GM12801 (cell line): Measurements from ENCODE around the gene IL10RB.

Experiments used
- CTCF ChIP-seq: IDR thresholded peaks from one replicate; pipeline ENCODE4 v1.5.1; 2011; ENCODE audit warnings: control low read depth; ENCODE audit not compliant: insufficient read length; ENCODE audit errors: extremely low read depth

The IL10RB gene

GRCh38 chr21:33299181-33299752 is 33.1 kb downstream of the IL10RB start:
- TF ChIP-seq CTCF, result no peak

- TF ChIP-seq CTCF, result no peak
These were observed 34.8 kb downstream of the IL10RB start for GRCh38 chr21:33300701-33301631.

GRCh38 chr21:33301632-33302002 is 35.5 kb downstream of the IL10RB start:
- TF ChIP-seq CTCF, result no peak

- no peak for TF ChIP-seq CTCF
These were observed 35.9 kb downstream of the IL10RB start for GRCh38 chr21:33302055-33302454.

- TF ChIP-seq CTCF, result no peak
These were observed 36.6 kb downstream of the IL10RB start for GRCh38 chr21:33302796-33303195.

GRCh38 chr21:33305344-33305671 is 39.1 kb downstream of the IL10RB start:
- TF ChIP-seq CTCF, result no peak

GRCh38 chr21:33305938-33306337 is 39.8 kb downstream of the IL10RB start:
- no peak for TF ChIP-seq CTCF
